ENCODE results near the gene RLN1.

GRCh38 chr9:5375790-5376477 is 36.3 kb upstream of the RLN1 start:
- TF ChIP-seq POLR2A (IDR thresholded peaks at IDR 0.05) = no peak
- TF ChIP-seq CTCF (IDR thresholded peaks at IDR 0.05) = no peak

Data from testis (tissue), 2 donors.